LNCAP (cell line): Measurements from ENCODE around the gene CCDC83.

ENCODE experiments used
- CTCF ChIP-seq: fragments of 450-650 bp; IDR thresholded peaks from 2 replicates; pipeline ENCODE4 v1.5.1; 2017; ENCODE audit warnings: mild to moderate bottlenecking

The CCDC83 gene

DNA sequence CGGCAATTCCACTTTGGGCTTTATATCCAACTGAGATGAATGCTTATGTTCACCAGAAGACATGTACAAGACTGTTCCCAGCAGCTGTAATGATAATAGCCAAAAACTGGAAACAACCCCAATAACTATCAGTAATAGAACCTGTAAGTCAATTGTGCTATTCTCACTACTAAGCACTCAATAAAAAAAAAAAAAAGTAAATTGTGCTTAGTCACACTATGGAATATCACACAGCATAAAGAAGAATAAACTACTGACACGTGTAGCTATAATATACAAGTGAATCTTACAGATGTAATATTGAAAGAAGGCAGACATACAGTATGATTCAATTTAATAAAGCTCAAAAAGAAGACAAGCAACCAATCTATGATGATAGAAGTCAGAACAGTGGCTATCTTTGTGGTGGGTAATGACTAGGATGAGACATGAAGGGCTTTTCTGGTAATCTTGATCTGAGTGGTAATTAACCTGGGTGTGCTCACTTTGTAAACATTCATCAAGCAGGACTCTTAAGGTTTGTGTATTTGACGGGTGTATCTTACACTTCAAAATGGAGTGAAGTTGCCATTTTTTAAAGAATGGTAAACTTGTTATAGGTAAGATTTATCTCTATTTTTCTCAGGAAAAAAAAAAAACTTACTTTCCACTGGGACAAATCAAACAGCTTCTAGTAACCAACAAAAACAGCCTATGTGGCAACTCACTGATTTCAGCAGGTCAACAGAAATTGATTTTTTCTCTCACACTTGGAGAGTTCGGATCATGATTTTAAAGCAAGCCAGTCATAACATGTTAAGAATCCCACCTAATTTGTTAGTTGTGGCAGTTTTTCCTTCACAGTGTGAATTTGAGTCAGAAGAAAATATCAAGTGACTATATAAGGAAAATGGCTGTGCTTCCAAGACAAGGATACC is 84.2 kb downstream of the CCDC83 start:
- TF ChIP-seq CTCF = no peak

GRCh38 chr11:85941380-85941973 is 86.3 kb downstream of the CCDC83 start:
- TF ChIP-seq CTCF = peak; percentile 80

- TF ChIP-seq CTCF = no peak
These were observed 90.1 kb downstream of the CCDC83 start for GRCh38 chr11:85945296-85945695.

DNA sequence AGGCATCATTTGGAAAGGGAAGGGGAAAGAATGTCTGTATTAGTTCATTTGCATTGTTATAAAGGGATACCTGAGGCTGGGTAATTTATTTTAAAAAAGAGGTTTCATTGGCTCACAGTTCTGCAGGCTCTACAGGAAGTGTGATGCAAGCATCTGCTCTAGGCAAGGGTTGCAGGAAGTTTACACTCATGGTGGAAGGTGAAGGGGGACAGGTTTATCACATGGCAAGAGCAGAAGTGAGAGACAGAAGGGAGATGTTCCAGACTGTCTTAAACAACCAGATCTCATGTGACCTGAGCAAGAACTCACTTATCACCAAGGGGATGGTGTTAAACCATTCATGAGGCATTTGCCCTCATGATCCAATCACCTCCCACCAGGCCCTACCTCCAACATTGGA is 90.6 kb downstream of the CCDC83 start:
- no peak for TF ChIP-seq CTCF

GRCh38 chr11:85946221-85946620 is 91.0 kb downstream of the CCDC83 start:
- TF ChIP-seq CTCF = no peak

DNA sequence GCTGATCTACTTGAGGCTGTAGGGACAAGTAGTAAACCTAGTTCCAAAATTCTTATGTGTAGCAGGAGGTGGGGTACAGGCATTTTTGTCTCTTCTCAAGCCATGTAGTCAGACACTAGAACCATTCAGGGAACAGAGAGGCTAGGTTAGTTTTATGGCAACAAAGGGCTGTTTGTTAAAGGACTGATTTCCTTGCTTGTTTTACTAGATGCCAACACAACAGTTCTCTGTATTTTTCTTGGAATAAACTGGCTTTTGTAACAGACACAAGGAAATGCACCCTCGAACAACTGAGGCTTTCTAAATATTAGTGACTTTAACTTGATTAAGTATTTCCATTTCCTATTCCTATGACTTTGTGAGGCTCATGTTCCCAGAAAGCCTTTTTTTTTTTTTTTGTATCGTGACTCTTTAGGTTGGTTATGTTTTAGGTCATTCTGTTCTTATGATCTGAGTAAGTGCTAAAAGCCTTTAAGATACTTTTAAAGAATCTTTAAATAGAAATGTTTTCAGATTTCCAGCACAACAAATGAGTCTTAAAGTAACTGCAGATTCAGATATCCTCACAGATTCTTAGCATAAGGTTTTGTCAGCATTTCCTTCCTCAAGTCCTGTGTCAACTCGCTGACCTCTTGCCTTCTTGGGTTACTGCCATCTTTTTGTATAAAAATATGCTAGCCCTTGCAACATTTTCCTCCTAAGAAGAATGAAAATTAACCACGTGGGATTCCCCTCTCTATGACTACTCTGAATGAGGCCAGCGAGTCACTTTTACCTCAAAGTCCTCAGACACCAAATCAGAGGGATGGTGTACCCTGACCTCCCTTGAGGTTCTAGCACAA is 92.5 kb downstream of the CCDC83 start:
- no peak for TF ChIP-seq CTCF

- TF ChIP-seq CTCF = no peak
These were observed 93.7 kb downstream of the CCDC83 start for GRCh38 chr11:85948884-85949283.
